Activated T-cell treated with anti-CD3 and anti-CD28 coated beads, Interleukin-2, amount 50 U/mL, for 72 hours (primary cell): ENCODE data around the gene MRPL19. TPM values are rescaled to one million over a fixed set of nuclear protein-coding genes. Genes with fewer than 3 reads are reported as not detected.
"Not testable (repeated sequence)": the region's sequence is repeated elsewhere in the genome, so short reads cannot be mapped to it uniquely, and the experiment has no call there.

Experiments used
- ATAC-seq, 2 donors: fragments of 150-1000 bp; cut with Tn5 transposase; replicated peaks in 1 of 2; 2 replicates each; pipeline ENCODE4 v1.10.0; 2021; ENCODE audit warnings: moderate library complexity in 2 of 2, mild to moderate bottlenecking in 1 of 2
- DNase-seq, 2 donors: peaks; one replicate each; pipeline ENCODE4 v3.0.0; 2021 to 2022; ENCODE audit warnings: mixed read lengths in 1 of 2
- H3K27ac Mint-ChIP-seq: one replicate; pipeline ENCODE4 v1.8.0; 2022; ENCODE audit warnings: mild to moderate bottlenecking, moderate library complexity, mixed read lengths
- H3K27me3 Mint-ChIP-seq: one replicate; pipeline ENCODE4 v1.8.0; 2022; ENCODE audit warnings: low read depth, mixed read lengths
- H3K36me3 Mint-ChIP-seq, 2 donors: one replicate each; pipeline ENCODE4 v1.8.0; 2022; ENCODE audit warnings: mixed read lengths in 2 of 2, mild to moderate bottlenecking in 1 of 2; ENCODE audit not compliant: insufficient read depth in 2 of 2
- H3K4me1 Mint-ChIP-seq: one replicate; pipeline ENCODE4 v1.8.0; 2022; ENCODE audit warnings: low read depth, mixed read lengths
- H3K4me3 Mint-ChIP-seq, 2 donors: one replicate each; pipeline ENCODE4 v1.8.0; 2022; ENCODE audit warnings: mild to moderate bottlenecking in 2 of 2, mixed read lengths in 2 of 2, moderate library complexity in 2 of 2
- H3K9me3 Mint-ChIP-seq, 2 donors: one replicate each; pipeline ENCODE4 v1.8.0; 2022; ENCODE audit warnings: mixed read lengths in 2 of 2
- total RNA-seq, 2 donors: library from RNA; stranded (reverse); gene quantifications; one replicate each; pipeline ENCODE4 v1.2.3, GENCODE V29; 2022

MRPL19 gene
- total RNA-seq, 2 donors from 2014 or later: 45.0 to 51.0 TPM

DNA sequence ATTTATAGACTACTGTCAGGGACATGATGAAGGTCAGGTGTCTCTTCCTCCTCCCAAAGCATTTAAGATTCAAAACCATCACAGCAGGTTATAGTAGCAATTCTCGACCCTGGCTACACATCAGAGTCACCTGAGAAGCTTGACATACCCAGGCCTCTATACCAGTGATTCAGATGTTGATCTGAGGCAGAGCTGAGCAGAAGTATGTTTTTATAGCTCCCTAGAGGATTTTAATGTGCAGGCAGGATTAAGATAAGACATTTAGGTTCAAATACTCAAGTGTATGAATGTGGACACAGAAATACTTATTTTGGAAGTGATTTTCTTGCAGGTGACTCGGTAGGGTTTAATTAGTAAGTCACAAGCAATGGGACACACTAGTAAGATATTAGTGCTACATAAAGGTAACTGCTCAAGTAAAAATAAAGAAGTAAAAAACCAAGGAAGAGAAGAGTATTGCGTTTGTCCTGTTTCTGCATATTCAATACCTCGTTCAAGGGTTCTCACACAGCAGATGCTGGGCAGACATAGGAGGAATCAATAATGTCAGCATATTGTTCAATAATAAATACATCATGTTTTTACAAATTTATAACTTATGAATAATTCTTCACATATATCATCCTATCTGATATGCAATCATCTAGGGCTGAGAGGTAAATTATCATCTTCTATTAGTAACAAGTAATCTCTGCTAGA is 57.2 kb downstream of the MRPL19 start:
- no peaks in the 10 kb centered on the region for H3K9me3 Mint-ChIP-seq
- peaks cover 9 to 24% of the 10 kb centered on the region in 2 donors for H3K36me3 Mint-ChIP-seq
- peaks cover 17% of the 10 kb centered on the region for H3K4me1 Mint-ChIP-seq
- no peak for ATAC-seq
- no peak overlapping the region for H3K27ac Mint-ChIP-seq
- no peaks in the 10 kb centered on the region for H3K27me3 Mint-ChIP-seq
- no peak for DNase-seq
- H3K4me3 Mint-ChIP-seq: no peak overlapping the region

DNA sequence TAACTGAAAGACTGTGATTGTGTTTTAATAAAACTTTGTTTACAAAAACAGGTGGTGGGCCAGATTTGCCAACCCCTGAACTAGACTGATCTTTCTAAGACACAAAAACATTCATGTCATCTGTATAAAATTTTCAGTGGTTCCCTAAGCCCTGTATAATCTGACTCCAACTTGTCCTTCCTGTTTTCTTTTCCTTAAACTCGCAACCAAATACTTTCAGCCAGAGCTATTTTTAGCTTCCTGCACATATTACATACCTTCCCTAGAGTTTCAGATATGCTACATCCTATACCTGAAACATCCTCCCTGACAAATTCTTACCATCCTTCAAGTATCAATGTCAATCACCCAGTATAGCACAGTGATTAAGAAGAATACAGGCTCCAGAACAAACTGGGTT is 59.3 kb downstream of the MRPL19 start:
- H3K36me3 Mint-ChIP-seq: peaks cover 7 to 18% of the 10 kb centered on the region in 2 donors
- peaks cover 23% of the 10 kb centered on the region for H3K4me1 Mint-ChIP-seq

DNA sequence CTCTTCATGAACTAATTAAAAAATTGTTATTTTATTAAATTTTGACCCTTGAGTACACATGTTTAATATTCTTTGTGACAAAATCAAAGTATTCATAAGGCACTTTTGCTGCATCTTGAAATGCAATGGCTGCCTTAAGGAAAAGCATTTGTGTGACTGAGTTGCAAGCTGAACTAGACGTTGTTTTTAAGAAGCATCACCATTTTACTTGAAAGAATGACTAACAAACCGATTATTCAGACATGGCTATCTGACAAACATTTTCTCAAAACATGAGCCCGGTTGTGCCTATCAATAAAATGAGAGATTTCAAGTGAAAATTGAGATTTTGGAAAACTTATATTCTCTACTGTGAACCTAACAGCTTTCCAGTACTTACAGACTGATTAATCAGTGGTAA is 61.3 kb downstream of the MRPL19 start:
- DNase-seq (no peak), ATAC-seq (no peak)
- Mint-ChIP-seq H3K4me3 (peak overlapping the region; percentile 46 to 78), H3K27me3 (no peaks in the 10 kb centered on the region), H3K36me3 (peaks cover 4 to 13% of the 10 kb centered on the region in 2 donors), H3K9me3 (no peaks in the 10 kb centered on the region), H3K4me1 (peaks cover 17% of the 10 kb centered on the region), H3K27ac (peak overlapping the region; percentile 61)

More for the DNA sequence above, 59.3 kb downstream of the MRPL19 start:
- Mint-ChIP-seq H3K4me3 (no peak overlapping the region), H3K27me3 (no peaks in the 10 kb centered on the region), H3K27ac (peak overlapping the region; percentile 73), H3K9me3 (no peaks in the 10 kb centered on the region)
- DNase-seq (no peak), ATAC-seq (no peak)

DNA sequence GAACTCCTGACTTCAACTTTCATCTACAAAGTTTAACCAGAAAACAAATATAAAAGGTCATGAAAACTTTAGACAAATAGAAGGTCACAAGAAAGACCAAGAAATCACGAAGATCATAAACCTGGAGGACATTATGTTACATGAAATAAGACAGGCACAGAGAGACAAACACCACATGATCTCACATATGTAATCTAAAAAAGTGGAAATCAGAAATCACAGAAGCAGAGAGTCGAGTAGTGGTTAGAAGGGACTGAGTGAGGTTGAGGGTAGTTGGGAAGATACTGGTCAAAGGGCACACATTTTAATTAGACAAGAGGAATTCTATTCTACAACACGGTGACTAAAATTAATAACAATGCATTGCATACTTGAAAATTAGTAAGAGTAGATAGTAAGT is 62.7 kb downstream of the MRPL19 start:
- peaks cover 4 to 9% of the 10 kb centered on the region in 2 donors for H3K36me3 Mint-ChIP-seq
- DNase-seq: no peak

DNA sequence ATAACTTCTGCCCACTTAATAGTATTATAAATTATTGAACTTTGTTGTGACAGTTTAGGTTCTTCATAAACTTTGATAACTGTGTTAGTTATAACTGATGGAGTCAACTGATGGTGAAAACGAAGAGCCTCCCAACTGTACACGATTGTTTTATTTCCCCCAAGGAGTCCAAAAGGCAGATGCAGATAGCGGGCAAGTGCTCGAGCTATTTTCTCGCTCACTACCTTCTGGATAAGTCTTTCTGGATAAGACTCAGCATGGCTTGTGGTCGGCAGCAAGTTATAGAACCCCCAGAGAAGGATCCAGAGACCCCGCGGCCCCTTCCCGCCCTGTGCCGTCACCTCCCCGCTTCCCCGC is 63.6 kb downstream of the MRPL19 start:
- Mint-ChIP-seq H3K36me3 (peaks cover 2 to 4% of the 10 kb centered on the region in 2 donors), H3K27me3 (no peaks in the 10 kb centered on the region), H3K27ac (peak overlapping the region; percentile 93), H3K4me3 (peak overlapping the region; percentile 94 to 95), H3K9me3 (no peaks in the 10 kb centered on the region), H3K4me1 (peaks cover 17% of the 10 kb centered on the region)
- ATAC-seq (no peak), DNase-seq (no peak)

More for the DNA sequence above, 62.7 kb downstream of the MRPL19 start:
- no peaks in the 10 kb centered on the region for H3K9me3 Mint-ChIP-seq
- H3K27ac Mint-ChIP-seq: peak overlapping the region; percentile 24
- H3K27me3 Mint-ChIP-seq: no peaks in the 10 kb centered on the region
- peaks cover 17% of the 10 kb centered on the region for H3K4me1 Mint-ChIP-seq
- no peak for ATAC-seq
- H3K4me3 Mint-ChIP-seq: peak overlapping the region; percentile 77 to 80

DNA sequence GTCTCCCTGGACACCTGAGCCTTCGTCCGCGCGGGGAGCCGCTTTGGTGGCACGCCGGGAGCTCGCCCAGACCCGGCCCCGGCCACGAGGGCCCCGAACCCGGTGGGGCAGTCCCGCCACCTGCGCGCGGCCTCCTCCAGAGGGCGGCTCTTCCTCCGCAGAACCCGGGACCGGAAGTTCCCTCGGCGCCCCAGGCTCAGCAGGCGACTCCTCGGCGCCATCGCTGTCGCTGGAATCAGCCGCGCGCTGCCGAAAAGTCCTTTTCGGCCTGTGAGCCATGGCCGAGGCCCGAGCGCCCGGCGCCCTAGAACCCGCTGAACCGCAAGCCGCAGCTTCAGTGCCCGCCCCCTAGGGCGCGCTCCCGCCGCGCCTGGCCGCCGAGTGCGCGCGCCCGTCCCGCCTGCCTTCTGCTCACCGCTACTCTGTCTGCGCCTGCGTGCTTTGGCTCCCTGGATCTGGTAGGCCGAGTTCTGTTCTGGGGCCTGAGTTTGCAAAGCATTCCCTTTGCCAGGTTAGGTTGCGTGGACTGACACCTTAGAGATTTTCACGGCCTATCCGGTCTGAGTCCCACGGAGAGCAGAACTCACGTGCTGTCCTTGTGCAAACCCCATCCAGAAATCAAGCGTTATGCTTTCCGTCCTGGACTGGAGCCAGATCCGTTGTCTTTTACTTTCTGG is 64.1 kb downstream of the MRPL19 start, which contains the start of gene GCFC2:
TSS of gene GCFC2 (minus strand) at position 339 of the 677 bp plus-strand sequence. CDS start at position 279, 60 bp downstream.
- Mint-ChIP-seq H3K9me3 (no peaks in the 10 kb centered on the region), H3K27me3 (no peaks in the 10 kb centered on the region), H3K27ac (peak within 1 kb of the TSS; percentile 93), H3K4me1 (peaks cover 17% of the 10 kb centered on the region), H3K4me3 (peak within 1 kb of the TSS; percentile 94 to 95), H3K36me3 (peaks cover 2 to 4% of the 10 kb centered on the region in 2 donors)
- DNase-seq: peak; percentile 86 to 88
- ATAC-seq: peak; percentile 94

DNA sequence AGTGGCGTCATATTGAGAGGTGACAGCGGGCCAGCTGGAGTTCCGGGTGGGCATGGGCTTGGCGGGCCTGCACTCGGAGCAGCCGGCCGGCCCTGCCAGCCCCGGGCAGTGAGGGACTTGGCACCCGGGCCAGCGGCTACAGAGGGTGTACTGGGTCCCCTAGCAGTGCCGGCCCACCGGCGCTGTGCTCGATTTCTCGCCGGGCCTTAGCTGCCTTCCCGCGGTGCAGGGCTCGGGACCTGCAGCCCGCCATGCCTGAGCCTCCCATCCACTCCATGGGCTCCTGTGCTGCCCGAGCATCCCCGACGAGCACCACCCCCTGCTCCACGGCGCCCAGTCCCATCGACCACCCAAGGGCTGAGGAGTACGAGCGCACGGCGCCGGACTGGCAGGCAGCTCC is 65.0 kb downstream of the MRPL19 start:
- not testable (repeated sequence) for H3K36me3 Mint-ChIP-seq, H3K27me3 Mint-ChIP-seq, H3K9me3 Mint-ChIP-seq, DNase-seq, H3K27ac Mint-ChIP-seq, ATAC-seq
- Mint-ChIP-seq H3K4me1 (peaks cover 17% of the 10 kb centered on the region), H3K4me3 (peak overlapping the region; percentile 94 to 95)

DNA sequence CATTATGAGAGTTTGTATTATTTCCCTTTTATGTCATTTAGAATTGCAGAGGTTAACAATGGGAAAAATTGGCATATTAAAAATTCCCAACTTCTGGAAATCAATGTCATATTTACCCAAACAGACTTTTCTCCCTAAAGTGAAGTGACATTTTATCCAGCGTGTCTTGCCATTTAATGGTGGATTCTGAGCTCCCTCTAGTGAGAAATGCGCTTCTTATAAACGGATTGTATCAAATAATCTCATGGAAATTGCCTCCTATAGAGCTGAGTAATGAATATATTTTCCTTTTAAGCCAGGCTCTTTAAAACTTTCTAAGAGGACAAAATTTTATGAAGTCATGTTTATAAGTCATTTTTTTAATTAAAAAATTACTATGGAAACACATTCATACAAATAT is 69.8 kb downstream of the MRPL19 start:
- no peak for ATAC-seq
- H3K4me3 Mint-ChIP-seq: no peak overlapping the region
- H3K4me1 Mint-ChIP-seq: no peaks in the 10 kb centered on the region
- H3K36me3 Mint-ChIP-seq: no peaks in the 10 kb centered on the region
- DNase-seq: no peak
- H3K27me3 Mint-ChIP-seq: peaks cover 18% of the 10 kb centered on the region
- H3K27ac Mint-ChIP-seq: no peak overlapping the region
- H3K9me3 Mint-ChIP-seq: no peaks in the 10 kb centered on the region

DNA sequence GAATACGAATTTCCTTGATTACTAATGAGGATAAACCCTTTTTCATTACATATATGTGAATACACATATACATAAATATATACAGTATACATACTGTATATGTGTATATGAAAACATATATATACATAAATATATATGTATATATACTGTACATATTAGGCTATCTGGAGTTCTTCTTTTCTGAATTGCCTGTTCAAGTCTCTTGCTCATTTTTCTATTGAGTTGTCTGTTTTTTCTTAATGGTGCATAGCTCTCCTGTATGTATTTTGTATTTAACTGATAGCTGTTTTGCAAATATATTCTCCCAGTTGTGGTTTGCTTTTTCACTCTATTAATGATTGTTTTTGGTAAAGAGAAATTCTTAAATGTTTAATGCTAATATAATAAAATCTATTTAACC is 73.0 kb downstream of the MRPL19 start:
- Mint-ChIP-seq H3K36me3 (no peaks in the 10 kb centered on the region), H3K4me1 (no peaks in the 10 kb centered on the region), H3K27ac (no peak overlapping the region), H3K27me3 (peaks cover 35% of the 10 kb centered on the region), H3K9me3 (no peaks in the 10 kb centered on the region), H3K4me3 (no peak overlapping the region)
- DNase-seq (no peak), ATAC-seq (no peak)

DNA sequence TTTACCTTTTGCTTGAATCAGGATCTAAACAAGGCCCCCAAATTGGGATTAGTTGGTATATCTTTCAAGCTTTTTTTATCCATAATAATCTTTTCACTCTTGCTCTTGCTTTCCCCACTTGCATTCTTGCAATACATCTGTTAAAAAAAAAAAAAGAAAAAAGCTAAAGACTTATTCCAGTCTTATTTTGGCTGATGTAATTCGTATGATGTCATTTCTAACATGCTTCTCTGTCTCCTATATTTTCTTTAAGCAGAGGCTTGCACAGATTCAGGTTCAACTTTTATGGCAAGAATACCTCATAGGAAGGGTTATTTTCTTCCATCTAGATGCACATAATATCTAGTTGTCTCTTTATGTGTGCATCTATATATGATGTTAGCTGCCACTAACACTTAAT is 73.9 kb downstream of the MRPL19 start:
- Mint-ChIP-seq H3K4me1 (no peaks in the 10 kb centered on the region), H3K9me3 (no peaks in the 10 kb centered on the region), H3K27ac (no peak overlapping the region), H3K4me3 (no peak overlapping the region), H3K27me3 (peaks cover 35% of the 10 kb centered on the region), H3K36me3 (no peaks in the 10 kb centered on the region)
- ATAC-seq (no peak), DNase-seq (no peak)

DNA sequence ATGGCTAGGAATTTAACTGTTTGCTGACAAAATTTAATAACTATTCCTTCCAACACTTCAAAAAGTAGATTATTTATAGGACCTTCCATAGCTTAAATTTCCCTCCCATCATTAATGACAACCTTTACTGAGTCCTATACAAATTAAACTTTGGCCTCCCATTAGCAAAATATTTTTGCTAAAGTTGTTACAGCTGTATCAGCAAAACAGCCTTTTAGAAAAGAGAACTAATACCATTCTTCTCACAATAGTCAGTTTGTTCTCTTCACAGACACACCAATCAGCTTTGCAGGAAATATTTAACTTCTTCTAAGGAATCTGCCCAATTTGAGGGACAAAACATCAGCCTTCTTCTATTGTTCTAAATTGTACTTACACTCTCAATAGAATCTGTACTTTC is 76.1 kb downstream of the MRPL19 start:
- ATAC-seq: no peak
- H3K27me3 Mint-ChIP-seq: peaks cover 33% of the 10 kb centered on the region
- no peaks in the 10 kb centered on the region for H3K9me3 Mint-ChIP-seq
- no peaks in the 10 kb centered on the region for H3K36me3 Mint-ChIP-seq
- DNase-seq: no peak
- no peaks in the 10 kb centered on the region for H3K4me1 Mint-ChIP-seq
- H3K4me3 Mint-ChIP-seq: no peak overlapping the region
- H3K27ac Mint-ChIP-seq: no peak overlapping the region

DNA sequence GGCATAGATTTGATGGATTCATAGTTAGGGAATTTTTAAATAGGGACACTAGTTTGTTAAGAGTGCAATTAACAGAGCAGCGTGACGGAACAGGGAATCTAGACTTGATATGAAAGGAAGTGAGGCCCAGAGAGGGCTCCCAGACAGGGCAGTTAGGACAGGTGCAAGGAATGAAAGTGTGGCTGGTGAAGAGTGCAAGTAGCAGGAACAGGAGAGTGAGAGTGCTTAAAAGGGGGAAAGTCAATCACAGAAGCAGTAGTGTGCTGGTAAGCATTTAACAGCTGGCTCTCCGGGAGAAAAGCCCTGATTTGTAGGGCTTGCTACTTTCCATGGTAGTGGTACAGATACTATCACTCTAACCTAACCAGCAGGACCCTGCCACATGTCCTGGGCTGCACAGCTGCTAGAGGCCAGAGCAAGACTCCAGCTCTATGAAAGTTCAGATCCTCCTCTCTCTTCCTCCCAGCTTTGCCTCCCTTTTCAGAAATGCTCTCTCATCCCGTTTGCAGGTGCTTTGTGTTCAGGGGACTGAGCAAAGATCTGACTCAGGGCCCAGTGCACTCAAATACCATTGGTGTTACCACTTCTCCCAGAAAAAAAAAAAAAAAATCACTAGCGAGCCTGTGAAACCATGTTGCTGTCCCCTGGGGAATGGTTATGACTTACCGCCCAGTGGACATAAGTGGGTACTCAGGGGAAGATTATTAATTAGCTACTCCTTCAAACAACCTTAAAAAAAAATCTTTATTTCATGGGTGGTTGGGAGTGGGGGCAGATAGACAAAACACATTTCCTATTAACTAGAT is 82.2 kb downstream of the MRPL19 start:
- H3K4me1 Mint-ChIP-seq: no peaks in the 10 kb centered on the region
- H3K9me3 Mint-ChIP-seq: no peaks in the 10 kb centered on the region
- H3K27ac Mint-ChIP-seq: no peak overlapping the region
- DNase-seq: no peak
- H3K36me3 Mint-ChIP-seq: no peaks in the 10 kb centered on the region
- ATAC-seq: no peak
- H3K4me3 Mint-ChIP-seq: no peak overlapping the region
- peaks cover 9% of the 10 kb centered on the region for H3K27me3 Mint-ChIP-seq

DNA sequence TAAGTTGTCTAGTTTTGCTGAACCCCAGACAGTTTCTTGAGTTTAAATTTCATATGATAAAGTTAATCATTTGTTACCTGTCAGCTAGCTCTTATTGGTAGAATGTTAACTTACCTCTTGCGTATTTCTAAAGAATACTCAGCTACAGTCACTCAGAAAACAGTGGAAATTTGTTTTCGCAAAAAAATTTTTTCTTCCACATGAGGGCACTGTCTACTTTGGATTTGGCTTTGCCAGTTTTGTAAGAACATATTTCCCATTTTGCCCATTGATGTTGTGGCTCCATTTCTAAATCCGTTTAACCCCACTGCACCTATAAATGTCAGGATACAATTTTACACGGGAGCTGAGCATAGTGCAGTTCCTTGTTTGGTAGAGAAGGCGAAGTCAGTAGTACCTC is 83.3 kb downstream of the MRPL19 start:
- no peak for DNase-seq
- Mint-ChIP-seq H3K27me3 (peaks cover 6% of the 10 kb centered on the region), H3K4me3 (no peak overlapping the region), H3K36me3 (no peaks in the 10 kb centered on the region), H3K9me3 (no peaks in the 10 kb centered on the region), H3K27ac (no peak overlapping the region), H3K4me1 (no peaks in the 10 kb centered on the region)
- ATAC-seq: no peak
